GM10248 (cell line): Measurements from ENCODE around the gene SSR1.
"Not testable (repeated sequence)": the region's sequence is repeated elsewhere in the genome, so short reads cannot be mapped to it uniquely, and the experiment has no call there.

ENCODE experiments used
- CTCF ChIA-PET: fragments of 300-600 bp; sonication (Branson Sonifier 250); formaldehyde crosslinking; extraction: SDS; loops from one replicate; lab custom pipeline; 2021; ENCODE audit warnings: antibody characterized with exemption; lab: Yijun Ruan, JAX
- POLR2A ChIA-PET: fragments of 350-650 bp; sonication (Branson Sonifier 250); formaldehyde crosslinking; extraction: SDS; loops from one replicate; lab custom pipeline; 2020; ENCODE audit warnings: antibody characterized with exemption; lab: Yijun Ruan, JAX
- DNase-seq: peaks from one replicate; pipeline ENCODE4 v3.0.0; 2012; ENCODE audit errors: extremely low spot score
- TF ChIP-seq, protein P1 (sequence below): IDR thresholded peaks from 2 replicates; pipeline ENCODE4 v1.5.1; 2012; ENCODE audit warnings: mild to moderate bottlenecking, low read depth; ENCODE audit errors: extremely low read depth, missing control alignments, control extremely low read depth

Gene SSR1

DNA sequence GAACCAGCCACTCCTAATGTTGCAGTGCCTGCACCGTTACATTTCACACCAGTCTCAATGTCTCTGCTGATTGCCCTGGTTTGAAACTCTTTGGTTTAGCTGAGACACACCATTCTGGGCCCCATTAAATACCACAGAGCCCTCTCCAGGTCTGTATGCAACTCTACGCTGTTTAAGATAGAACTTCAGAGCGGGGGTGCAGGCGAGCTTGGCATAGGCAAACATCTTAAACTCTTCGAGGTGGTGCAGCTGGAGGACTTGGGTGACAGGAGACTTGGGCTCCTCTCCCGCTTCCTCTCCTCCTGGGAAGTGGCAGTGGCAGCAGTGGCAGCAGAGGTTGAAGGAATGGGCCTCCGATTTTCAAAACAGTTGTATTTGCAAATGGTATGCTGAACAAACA is 18.5 kb upstream of the SSR1 start:
- DNase-seq = no peak
- TF ChIP-seq, protein P1, sequence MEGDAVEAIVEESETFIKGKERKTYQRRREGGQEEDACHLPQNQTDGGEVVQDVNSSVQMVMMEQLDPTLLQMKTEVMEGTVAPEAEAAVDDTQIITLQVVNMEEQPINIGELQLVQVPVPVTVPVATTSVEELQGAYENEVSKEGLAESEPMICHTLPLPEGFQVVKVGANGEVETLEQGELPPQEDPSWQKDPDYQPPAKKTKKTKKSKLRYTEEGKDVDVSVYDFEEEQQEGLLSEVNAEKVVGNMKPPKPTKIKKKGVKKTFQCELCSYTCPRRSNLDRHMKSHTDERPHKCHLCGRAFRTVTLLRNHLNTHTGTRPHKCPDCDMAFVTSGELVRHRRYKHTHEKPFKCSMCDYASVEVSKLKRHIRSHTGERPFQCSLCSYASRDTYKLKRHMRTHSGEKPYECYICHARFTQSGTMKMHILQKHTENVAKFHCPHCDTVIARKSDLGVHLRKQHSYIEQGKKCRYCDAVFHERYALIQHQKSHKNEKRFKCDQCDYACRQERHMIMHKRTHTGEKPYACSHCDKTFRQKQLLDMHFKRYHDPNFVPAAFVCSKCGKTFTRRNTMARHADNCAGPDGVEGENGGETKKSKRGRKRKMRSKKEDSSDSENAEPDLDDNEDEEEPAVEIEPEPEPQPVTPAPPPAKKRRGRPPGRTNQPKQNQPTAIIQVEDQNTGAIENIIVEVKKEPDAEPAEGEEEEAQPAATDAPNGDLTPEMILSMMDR = no peak
- CTCF ChIA-PET = no interaction called here
- POLR2A ChIA-PET = no interaction called here

DNA sequence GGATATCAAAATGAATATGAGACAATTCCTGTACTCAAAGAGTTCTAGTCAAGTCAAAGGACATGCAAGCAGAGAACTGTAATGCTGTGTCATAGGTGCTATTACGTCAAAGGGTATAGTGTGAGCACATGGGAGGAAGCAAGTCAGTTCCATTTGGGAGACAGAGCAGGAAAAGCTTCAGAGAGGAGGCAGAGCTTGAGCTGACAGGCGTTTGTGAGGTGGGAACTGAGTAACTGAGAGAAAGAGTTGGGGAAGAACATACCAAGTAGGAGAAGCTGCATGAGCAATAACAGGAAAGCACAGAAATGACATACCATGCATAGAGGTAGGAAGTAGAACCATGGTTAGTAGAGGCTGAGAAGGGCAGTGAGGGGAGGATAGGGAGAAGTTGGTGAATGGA is 15.2 kb upstream of the SSR1 start:
- DNase-seq = no peak
- ChIA-PET POLR2A (no interaction called here), CTCF (interaction anchor here (1.3 to 2.9 kb wide), 4 partner anchors 11 to 53 kb away, joined by 4 to 9 read pairs (median 6); no protein-coding TSS in a partner anchor)
- TF ChIP-seq, protein P1 = no peak

DNA sequence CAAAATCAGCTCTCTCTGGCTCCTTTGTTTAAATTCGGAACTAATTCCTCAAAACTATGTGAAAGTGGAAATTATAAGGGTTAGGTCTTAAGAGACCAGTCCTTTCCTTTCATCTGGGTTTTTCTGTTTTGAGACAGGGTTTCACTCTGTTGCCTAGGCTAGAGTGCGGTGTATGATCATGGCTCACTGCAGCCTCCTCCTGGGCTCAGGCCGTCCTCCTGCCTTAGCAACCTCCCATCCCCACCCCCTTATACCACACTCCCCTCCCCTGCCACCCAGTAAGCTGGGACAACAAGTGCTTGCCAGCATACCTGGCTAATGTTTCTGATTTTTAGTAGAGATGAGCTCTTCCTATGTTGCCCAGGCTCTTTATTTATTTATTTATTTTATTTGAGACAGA is 12.8 kb upstream of the SSR1 start:
- POLR2A ChIA-PET = no interaction called here
- DNase-seq = no peak
- TF ChIP-seq, protein P1 = no peak
- CTCF ChIA-PET = interaction anchor here (0.7 to 2.7 kb wide), 5 partner anchors 10 to 66 kb away, joined by 3 to 10 read pairs (median 4); no protein-coding TSS in a partner anchor

DNA sequence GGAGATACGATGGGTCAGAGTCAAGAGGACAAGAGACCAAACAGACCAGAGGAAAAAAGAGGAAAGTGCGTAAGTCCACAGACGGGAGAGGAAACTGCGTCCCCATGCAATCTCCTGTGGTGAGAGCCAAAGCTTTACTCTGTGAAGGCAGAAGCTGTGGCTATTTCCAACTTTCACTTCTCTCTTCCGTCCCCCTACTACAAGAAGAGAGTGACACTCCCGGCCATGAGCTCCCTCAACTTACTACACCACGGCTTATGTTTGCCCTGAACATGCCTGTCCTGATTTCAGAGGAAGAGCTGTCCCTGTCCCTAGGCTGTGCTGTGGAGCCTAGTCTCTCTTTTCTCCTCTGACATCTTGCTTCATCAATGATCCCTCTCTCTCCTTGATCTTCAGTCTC is 11.5 kb upstream of the SSR1 start:
- CTCF ChIA-PET = interaction anchor here (1.0 to 2.7 kb wide), 5 partner anchors 9 to 67 kb away, joined by 4 to 10 read pairs (median 5); no protein-coding TSS in a partner anchor
- DNase-seq = peak; percentile 41
- POLR2A ChIA-PET = interaction anchor here (0.6 kb wide), 1 partner anchor 81 kb away, joined by 5 read pairs; no protein-coding TSS in a partner anchor
- TF ChIP-seq, protein P1 = no peak

DNA sequence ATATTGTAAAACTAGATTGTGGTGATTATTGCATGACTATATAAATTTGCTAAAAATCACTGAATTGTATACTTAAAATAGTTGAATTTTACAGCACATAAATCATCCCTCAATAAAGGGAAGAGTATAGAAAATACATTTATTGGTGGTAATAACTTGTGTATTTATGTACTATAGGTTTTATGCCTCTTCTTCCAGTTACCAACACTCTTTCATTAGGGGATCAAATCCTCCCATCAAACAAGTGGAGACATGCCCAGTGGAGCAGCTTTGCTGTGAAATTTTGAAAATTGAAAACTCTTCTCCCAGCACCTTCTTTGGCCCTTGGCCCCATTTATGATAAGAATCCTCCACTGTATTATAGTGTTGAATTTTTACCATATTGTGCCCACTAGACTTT is 10.1 kb upstream of the SSR1 start:
- ChIA-PET CTCF (no interaction called here), POLR2A (no interaction called here)
- DNase-seq = no peak
- TF ChIP-seq, protein P1 = no peak

DNA sequence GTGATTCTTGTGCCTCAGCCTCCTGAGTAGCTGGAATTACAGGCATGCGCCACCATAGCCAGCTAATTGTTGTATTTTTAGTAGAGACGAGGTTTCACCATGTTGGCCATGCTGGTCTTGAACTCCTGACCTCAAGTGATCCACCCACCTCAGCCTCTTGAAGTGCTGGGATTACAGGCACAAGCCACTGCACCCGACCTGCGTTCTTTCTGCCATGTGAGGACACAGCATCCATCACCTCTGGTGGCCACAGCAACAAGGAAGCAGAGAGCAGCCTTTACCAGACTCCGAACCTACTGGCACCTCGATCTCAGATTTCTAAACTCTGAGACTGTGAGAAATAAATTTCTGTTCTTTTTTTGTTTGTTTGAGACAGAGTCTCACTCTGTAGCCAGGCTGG is 8.9 kb upstream of the SSR1 start:
- POLR2A ChIA-PET, CTCF ChIA-PET, DNase-seq: not testable (repeated sequence)

DNA sequence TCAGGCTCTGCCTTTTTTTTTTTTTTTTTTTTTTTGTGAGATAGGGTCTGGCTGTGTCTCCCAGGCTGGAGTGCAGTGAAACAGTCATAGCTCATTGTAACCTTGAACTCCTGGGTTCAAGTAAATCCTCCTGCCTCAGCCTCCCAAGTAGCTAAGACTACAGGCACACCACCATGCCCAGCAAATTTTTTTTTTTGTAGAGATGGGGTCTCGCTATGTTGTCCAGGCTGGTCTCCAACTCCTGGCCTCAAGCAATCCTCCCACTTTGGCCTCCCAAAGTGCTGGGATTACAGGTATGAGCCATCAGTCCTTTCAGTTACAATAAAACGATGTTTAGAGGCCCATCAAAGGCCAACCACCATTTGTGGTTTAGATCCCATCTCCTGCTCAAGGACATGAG is 6.4 kb upstream of the SSR1 start:
- CTCF ChIA-PET, DNase-seq: not testable (repeated sequence)
- POLR2A ChIA-PET = interaction anchor here (0.6 kb wide), 1 partner anchor 584 kb away, joined by 4 read pairs; no protein-coding TSS in a partner anchor
